ENCODE data around the gene CAMP. TPM values are rescaled to one million over a fixed set of nuclear protein-coding genes. Genes with fewer than 3 reads are reported as not detected.
"Not testable (repeated sequence)": the region's sequence is repeated elsewhere in the genome, so short reads cannot be mapped to it uniquely, and the experiment has no call there.

CAMP gene
- total and polyA plus RNA-seq, 4 donors = 1.3 to 5.5 (median 1.7) TPM

DNA sequence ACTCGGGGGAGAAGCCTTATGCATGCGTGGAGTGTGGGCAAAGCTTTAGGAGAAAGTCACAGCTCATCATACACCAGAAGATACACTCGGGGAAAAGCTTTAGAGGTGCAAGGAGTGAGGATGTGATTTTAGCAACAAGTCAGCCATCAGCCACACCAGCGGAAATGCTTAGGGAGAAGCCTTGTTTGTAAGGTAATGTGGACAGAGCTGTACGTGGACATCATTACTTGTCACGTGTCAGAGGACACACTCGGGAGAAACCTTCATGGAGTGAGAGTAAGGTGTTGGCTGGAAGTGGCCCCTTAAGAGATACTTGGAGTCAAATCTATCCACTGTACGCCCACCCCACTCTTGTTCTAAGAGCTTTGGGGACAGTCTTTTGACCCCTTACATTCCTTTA is 46.3 kb downstream of the CAMP start:
- Histone ChIP-seq H3K27ac (ENCODE audit: low read depth in 1 of 2, low read length in 1 of 2) (no peak overlapping the region), H3K36me3 (ENCODE audit: control insufficient read depth in 4 of 4, insufficient read depth in 4 of 4, low read length in 4 of 4) (peaks cover 2 to 14% (median 7%) of the 10 kb centered on the region in 4 donors), H3K27me3 (ENCODE audit: control insufficient read depth in 3 of 3, insufficient read depth in 3 of 3, low read length in 2 of 3) (no peaks in the 10 kb centered on the region), H3K9me3 (ENCODE audit: control insufficient read depth in 4 of 4, insufficient read depth in 3 of 4, low read length in 3 of 4) (no peaks in the 10 kb centered on the region), H3K4me3 (no peak overlapping the region), H3K4me1 (ENCODE audit: control insufficient read depth in 5 of 5, insufficient read depth in 5 of 5, low read length in 5 of 5) (no peaks in the 10 kb centered on the region), H3K9ac (ENCODE audit: insufficient read depth in 1 of 2, low read length in 2 of 2) (no peak overlapping the region)
- no peak for ATAC-seq (ENCODE audit: insufficient read depth, low FRiP score)
- 87 to 92% methylated on average over 8 of the region's 8 CpGs for WGBS, 2 donors
- DNase-seq = no peak
- TF ChIP-seq, protein P1, sequence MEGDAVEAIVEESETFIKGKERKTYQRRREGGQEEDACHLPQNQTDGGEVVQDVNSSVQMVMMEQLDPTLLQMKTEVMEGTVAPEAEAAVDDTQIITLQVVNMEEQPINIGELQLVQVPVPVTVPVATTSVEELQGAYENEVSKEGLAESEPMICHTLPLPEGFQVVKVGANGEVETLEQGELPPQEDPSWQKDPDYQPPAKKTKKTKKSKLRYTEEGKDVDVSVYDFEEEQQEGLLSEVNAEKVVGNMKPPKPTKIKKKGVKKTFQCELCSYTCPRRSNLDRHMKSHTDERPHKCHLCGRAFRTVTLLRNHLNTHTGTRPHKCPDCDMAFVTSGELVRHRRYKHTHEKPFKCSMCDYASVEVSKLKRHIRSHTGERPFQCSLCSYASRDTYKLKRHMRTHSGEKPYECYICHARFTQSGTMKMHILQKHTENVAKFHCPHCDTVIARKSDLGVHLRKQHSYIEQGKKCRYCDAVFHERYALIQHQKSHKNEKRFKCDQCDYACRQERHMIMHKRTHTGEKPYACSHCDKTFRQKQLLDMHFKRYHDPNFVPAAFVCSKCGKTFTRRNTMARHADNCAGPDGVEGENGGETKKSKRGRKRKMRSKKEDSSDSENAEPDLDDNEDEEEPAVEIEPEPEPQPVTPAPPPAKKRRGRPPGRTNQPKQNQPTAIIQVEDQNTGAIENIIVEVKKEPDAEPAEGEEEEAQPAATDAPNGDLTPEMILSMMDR (IDR thresholded peaks at IDR 0.05; ENCODE audit: control extremely low read depth, extremely low read depth) = no peak

DNA sequence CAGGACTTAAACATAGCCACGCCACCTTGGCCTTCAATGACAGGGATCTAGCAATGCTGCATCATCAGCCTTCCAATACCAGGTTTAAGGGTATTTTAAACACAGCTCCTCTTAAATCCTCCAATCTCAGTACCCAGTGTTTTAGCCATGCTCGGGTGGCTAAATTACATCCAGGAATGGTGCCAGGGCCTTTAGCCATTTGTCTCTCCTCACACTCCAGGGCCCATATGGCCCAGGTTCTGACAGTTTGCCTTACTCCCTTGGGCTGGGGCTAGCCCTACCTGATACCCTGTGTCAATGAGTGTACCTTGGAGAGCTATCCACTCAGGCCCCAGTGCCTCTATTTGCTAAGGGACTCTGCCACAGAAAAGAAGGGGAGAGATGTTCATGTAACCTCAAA is 47.0 kb downstream of the CAMP start:
- no peaks in the 10 kb centered on the region for H3K27me3 ChIP-seq (ENCODE audit: control insufficient read depth in 3 of 3, insufficient read depth in 3 of 3, low read length in 2 of 3)
- TF ChIP-seq, protein P1 (IDR thresholded peaks at IDR 0.05; ENCODE audit: control extremely low read depth, extremely low read depth) = no peak
- WGBS, 2 donors = 91% methylated on average over 2 of the region's 2 CpGs
- no peaks in the 10 kb centered on the region for H3K4me1 ChIP-seq (ENCODE audit: control insufficient read depth in 5 of 5, insufficient read depth in 5 of 5, low read length in 5 of 5)
- H3K36me3 ChIP-seq (ENCODE audit: control insufficient read depth in 4 of 4, insufficient read depth in 4 of 4, low read length in 4 of 4) = peaks cover 2 to 14% (median 7%) of the 10 kb centered on the region in 4 donors
- DNase-seq (no peak), ATAC-seq (ENCODE audit: insufficient read depth, low FRiP score) (no peak)
- no peaks in the 10 kb centered on the region for H3K9me3 ChIP-seq (ENCODE audit: control insufficient read depth in 4 of 4, insufficient read depth in 3 of 4, low read length in 3 of 4)
- no peak overlapping the region for H3K9ac ChIP-seq (ENCODE audit: insufficient read depth in 1 of 2, low read length in 2 of 2)
- H3K27ac ChIP-seq (ENCODE audit: low read depth in 1 of 2, low read length in 1 of 2) = no peak overlapping the region
- H3K4me3 ChIP-seq = no peak overlapping the region

DNA sequence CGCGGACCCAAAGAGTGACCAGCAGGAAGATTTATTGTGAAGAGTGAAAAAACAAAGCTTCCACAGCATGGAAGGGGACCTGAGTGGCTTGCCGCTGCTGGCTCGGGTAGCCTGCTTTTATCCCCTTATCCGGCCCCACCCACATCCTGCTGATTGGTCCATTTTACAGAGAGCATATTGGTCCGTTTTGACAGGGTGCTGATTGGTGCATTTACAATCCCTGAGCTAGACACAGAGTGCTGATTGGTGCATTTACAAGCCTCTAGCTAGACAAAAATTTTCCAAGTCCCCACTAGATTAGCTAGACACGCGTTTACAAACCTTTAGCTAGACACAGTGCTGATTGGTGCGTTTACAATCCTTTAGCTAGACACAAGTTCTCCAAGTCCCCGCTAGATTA is 47.9 kb downstream of the CAMP start:
- H3K27me3 ChIP-seq (ENCODE audit: control insufficient read depth in 3 of 3, insufficient read depth in 3 of 3, low read length in 2 of 3); H3K4me3 ChIP-seq: not testable (repeated sequence)
- 85 to 95% methylated on average over 10 of the region's 10 CpGs for WGBS, 2 donors

DNA sequence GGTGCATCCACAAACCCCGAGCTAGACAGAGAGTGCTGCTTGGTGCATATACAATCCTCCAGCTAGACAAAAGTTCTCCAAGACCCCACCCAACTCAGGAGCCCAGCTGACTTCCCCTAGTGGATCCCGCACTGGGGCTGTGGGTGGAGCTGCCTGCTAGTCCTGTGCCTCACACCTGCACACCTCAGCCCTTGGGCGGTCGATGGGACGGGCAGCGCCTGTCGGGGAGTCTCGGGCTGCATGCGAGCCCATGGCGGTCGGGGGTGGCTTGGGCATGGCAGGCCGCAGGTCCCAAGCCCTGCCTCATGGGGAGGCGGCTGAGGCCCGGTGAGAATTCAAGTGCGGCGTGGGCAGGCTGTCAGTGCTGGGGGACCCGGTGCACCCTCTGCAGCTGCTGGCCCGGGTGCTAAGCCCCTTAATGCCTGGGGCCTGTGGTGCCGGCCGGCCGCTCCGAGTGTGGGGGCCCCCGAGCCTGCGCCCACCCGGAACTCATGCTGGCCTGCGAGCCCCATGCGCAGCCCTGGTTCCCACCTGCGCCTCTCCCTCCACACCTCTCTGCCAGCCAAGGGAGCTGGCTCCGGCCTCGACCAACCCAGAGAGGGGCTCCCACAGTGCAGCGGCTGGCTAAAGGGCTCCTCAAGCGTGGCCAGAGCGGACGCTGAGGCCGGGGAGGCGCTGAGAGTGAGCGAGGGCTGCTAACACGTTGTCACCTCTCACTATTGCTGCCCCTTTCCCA is 48.6 kb downstream of the CAMP start:
- DNase-seq (no peak), ATAC-seq (ENCODE audit: insufficient read depth, low FRiP score) (no peak)
- Histone ChIP-seq H3K4me1 (ENCODE audit: control insufficient read depth in 5 of 5, insufficient read depth in 5 of 5, low read length in 5 of 5) (no peaks in the 10 kb centered on the region), H3K9me3 (ENCODE audit: control insufficient read depth in 4 of 4, insufficient read depth in 3 of 4, low read length in 3 of 4) (no peaks in the 10 kb centered on the region), H3K27ac (ENCODE audit: low read depth in 1 of 2, low read length in 1 of 2) (no peak overlapping the region), H3K9ac (ENCODE audit: insufficient read depth in 1 of 2, low read length in 2 of 2) (no peak overlapping the region), H3K36me3 (ENCODE audit: control insufficient read depth in 4 of 4, insufficient read depth in 4 of 4, low read length in 4 of 4) (peaks cover 2 to 14% (median 6%) of the 10 kb centered on the region in 4 donors), H3K27me3 (ENCODE audit: control insufficient read depth in 3 of 3, insufficient read depth in 3 of 3, low read length in 2 of 3) (no peaks in the 10 kb centered on the region), H3K4me3 (no peak overlapping the region)
- TF ChIP-seq, protein P1 (IDR thresholded peaks at IDR 0.05; ENCODE audit: control extremely low read depth, extremely low read depth) = no peak
- 97% methylated on average over 38 of the region's 38 CpGs for WGBS, 2 donors

More for the DNA sequence above, 47.9 kb downstream of the CAMP start:
- not testable (repeated sequence) for H3K9me3 ChIP-seq (ENCODE audit: control insufficient read depth in 4 of 4, insufficient read depth in 3 of 4, low read length in 3 of 4); H3K4me1 ChIP-seq (ENCODE audit: control insufficient read depth in 5 of 5, insufficient read depth in 5 of 5, low read length in 5 of 5); DNase-seq; ATAC-seq (ENCODE audit: insufficient read depth, low FRiP score); H3K27ac ChIP-seq (ENCODE audit: low read depth in 1 of 2, low read length in 1 of 2); H3K9ac ChIP-seq (ENCODE audit: insufficient read depth in 1 of 2, low read length in 2 of 2)
- H3K36me3 ChIP-seq (ENCODE audit: control insufficient read depth in 4 of 4, insufficient read depth in 4 of 4, low read length in 4 of 4) = peaks cover 2 to 14% (median 7%) of the 10 kb centered on the region in 4 donors

Measured in lung (tissue), 12 donors.